PFSK-1 (cell line): Measurements from ENCODE around the gene KLF1. TPM values are rescaled to one million over a fixed set of nuclear protein-coding genes. Genes with fewer than 3 reads are reported as not detected.

Experiments used
- FOXP2 ChIP-seq: optimal IDR thresholded peaks from 2 replicates; pipeline ENCODE3; 2011; ENCODE audit warnings: borderline replicate concordance, control low read depth, inconsistent platforms; ENCODE audit not compliant: insufficient read depth; ENCODE audit errors: extremely low read length, extremely low read depth
- POLR2AphosphoS5 ChIP-seq: IDR thresholded peaks from 2 replicates; pipeline ENCODE4 v1.6.1; 2012; ENCODE audit warnings: low read depth, mild to moderate bottlenecking, control low read depth, low read length, moderate library complexity
- REST ChIP-seq, 2 experiments: IDR thresholded peaks; 2 replicates each; pipeline versions ENCODE4 v1.6.1 to v1.8.0; 2011 to 2012; ENCODE audit warnings: low read depth in 2 of 2, low read length in 2 of 2, control low read depth in 1 of 2, inconsistent platforms in 1 of 2, mild to moderate bottlenecking in 1 of 2, moderate library complexity in 1 of 2; ENCODE audit not compliant: insufficient read depth in 1 of 2
- SIN3A ChIP-seq: IDR thresholded peaks from 2 replicates; pipeline ENCODE4 v1.6.1; 2012; ENCODE audit warnings: mild to moderate bottlenecking, low read length, moderate library complexity, borderline replicate concordance; ENCODE audit not compliant: insufficient read depth
- TAF1 ChIP-seq: IDR thresholded peaks from 2 replicates; pipeline ENCODE4 v1.6.1; 2012; ENCODE audit warnings: low read length, control low read depth, borderline replicate concordance; ENCODE audit not compliant: insufficient read depth
- polyA plus RNA-seq: library from polyadenylated mRNA; unstranded; fragments of >200 nt; gene quantifications from one replicate; pipeline ENCODE4 v1.2.1, GENCODE V29; 2012; ENCODE audit warnings: low read depth, missing spikeins; ENCODE audit not compliant: insufficient read length

KLF1 gene
- not detected for polyA plus RNA-seq

DNA sequence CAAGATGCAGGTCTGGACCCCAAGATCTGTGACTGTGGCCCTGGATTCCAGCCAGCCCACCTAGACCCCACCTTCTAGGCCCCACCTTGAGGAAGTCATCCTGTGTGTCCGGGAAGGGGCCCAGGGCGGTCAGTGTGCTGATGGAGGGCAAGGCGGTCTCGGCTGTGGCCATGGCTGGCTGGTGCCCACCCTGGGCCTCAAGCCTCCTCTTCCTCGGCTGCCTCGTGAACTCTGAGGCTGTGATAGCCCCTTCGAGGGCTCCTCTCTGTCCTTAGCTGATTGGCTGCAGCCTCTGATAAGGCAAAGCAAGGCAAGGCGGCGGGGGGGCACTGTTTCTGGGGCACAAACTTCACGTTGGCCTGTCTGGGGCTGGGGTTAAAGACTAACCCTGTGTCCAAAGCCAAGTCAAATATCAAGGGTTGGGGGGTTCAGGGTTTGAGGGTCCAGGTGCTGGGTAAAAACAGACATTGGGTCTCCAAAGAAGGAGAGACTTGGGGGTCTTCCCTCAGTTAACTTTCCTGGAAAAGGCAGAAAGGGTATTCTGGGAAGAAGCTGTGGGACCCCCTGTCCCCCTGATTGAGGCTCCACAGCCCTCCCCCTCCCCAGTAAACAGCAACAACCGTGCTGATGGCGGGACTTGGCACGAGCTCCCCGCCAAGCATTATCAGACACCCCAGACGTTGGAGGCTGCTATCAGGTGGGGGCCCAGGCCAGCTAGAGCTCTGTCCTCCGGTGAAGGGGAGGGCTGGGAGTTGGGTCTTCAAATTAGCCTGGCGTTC lies at the start of gene KLF1:
Gene KLF1, minus strand, starts transcription at position 233 of the 779 bp plus-strand sequence. Its CDS starts 61 bp downstream, at position 172.
- TF ChIP-seq SIN3A (no peak), TAF1 (no peak), REST (IDR thresholded peaks at IDR 0.05; ENCODE audit: insufficient read depth in 1 of 2, low read depth in 2 of 2, low read length in 2 of 2) (no peak), FOXP2 (no peak), POLR2AphosphoS5 (no peak)

DNA sequence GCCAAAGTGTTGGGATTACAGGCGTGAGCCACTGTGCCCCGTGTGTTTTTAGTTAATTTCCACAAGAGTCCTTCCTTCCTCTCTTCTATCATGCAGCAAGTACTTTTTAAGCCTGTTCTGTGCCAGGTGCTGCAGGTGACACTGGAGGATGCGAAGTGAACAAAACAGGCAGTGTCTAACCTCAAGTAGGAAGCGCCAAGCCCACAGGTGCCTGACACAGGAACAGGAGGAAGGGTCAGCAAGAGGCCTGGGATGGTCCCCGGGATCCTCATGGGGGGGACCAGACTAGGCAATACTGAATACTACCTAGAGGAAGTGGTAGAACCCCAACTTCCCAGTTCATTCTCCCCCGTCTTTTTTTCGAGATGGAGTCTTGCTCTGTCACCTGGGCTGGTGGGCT lies 49.6 kb upstream of the KLF1 start:
- TF ChIP-seq FOXP2, result no peak
- TF ChIP-seq REST (IDR thresholded peaks at IDR 0.05; ENCODE audit: insufficient read depth in 1 of 2, low read depth in 2 of 2, low read length in 2 of 2), result no peak
- TF ChIP-seq POLR2AphosphoS5, result no peak

- TF ChIP-seq REST (IDR thresholded peaks at IDR 0.05; ENCODE audit: insufficient read depth in 1 of 2, low read depth in 2 of 2, low read length in 2 of 2) (no peak), TAF1 (no peak), POLR2AphosphoS5 (no peak), FOXP2 (no peak), SIN3A (no peak)
These were observed 48.1 kb upstream of the KLF1 start for GRCh38 chr19:12935071-12935470.

- TF ChIP-seq POLR2AphosphoS5 (peak; percentile 97), FOXP2 (peak; percentile 78), SIN3A (peak; percentile 87; the same call in 1 of the 2 replicates), TAF1 (peak; percentile 98), REST (IDR thresholded peaks at IDR 0.05; ENCODE audit: insufficient read depth in 1 of 2, low read depth in 2 of 2, low read length in 2 of 2) (peak in 1 of 2 experiments; percentile 30; a peak in 1 of 4 replicates)
These were observed 46.5 kb upstream of the KLF1 start, which contains the start of gene FARSA for GRCh38 chr19:12933287-12934072. TSS of gene FARSA (minus strand) at chr19:12933711. CDS start at chr19:12933696, 15 bp downstream.
